H1 (cell line): ENCODE data around the gene ARID1B. TPM values are rescaled to one million over a fixed set of nuclear protein-coding genes. Genes with fewer than 3 reads are reported as not detected.

Experiments used
- CTCF ChIA-PET: fragments of 300-600 bp; sonication (Branson Sonifier 250); formaldehyde crosslinking; loops from one replicate; lab custom pipeline; 2021; ENCODE audit not compliant: partially characterized antibody; lab: Charles Lee
- POLR2A ChIA-PET: fragments of 300-600 bp; sonication (Branson Sonifier 250); formaldehyde crosslinking; loops from one replicate; lab custom pipeline; 2021; ENCODE audit warnings: inconsistent platforms; ENCODE audit not compliant: partially characterized antibody; lab: Charles Lee
- DNase-seq, 2 experiments: peaks; one replicate each; pipeline versions ENCODE4 v3.0.0 to v3.0.0-alpha.2; 2010 to 2022; ENCODE audit warnings: low spot score in 2 of 2, low read depth in 1 of 2, mixed read lengths in 1 of 2
- FAIRE-seq: peaks from 2 replicates; lab custom pipeline; 2011; peaks lifted over from hg19 to GRCh38; lab: Jason Lieb, UNC
- H2AFZ ChIP-seq: 2 replicates; pipeline ENCODE4 v1.8.1; 2012; ENCODE audit warnings: low read length, inconsistent platforms
- H2AK5ac ChIP-seq: 2 replicates; pipeline ENCODE4 v1.6.1; 2013; ENCODE audit warnings: low read depth, low read length
- H2BK120ac ChIP-seq: replicated peaks from 2 replicates; pipeline ENCODE3; 2013; ENCODE audit warnings: low read depth, low read length, inconsistent platforms
- H2BK12ac ChIP-seq: 2 replicates; pipeline ENCODE4 v1.6.1; 2013; ENCODE audit warnings: low read depth, low read length
- H2BK15ac ChIP-seq: 2 replicates; pipeline ENCODE4 v1.6.1; 2013; ENCODE audit warnings: low read length
- H2BK20ac ChIP-seq: 2 replicates; pipeline ENCODE4 v1.6.1; 2013; ENCODE audit warnings: low read length
- H2BK5ac ChIP-seq: 2 replicates; pipeline ENCODE4 v1.6.1; 2013; ENCODE audit warnings: low read depth, low read length
- H3K14ac ChIP-seq: 2 replicates; pipeline ENCODE4 v1.6.1; 2013; ENCODE audit warnings: inconsistent platforms; ENCODE audit not compliant: insufficient read length
- H3K18ac ChIP-seq: 2 replicates; pipeline ENCODE4 v1.6.1; 2013; ENCODE audit warnings: low read length; ENCODE audit errors: extremely low read depth
- H3K23ac ChIP-seq: 2 replicates; pipeline ENCODE4 v1.6.1; 2013; ENCODE audit warnings: inconsistent platforms; ENCODE audit not compliant: insufficient read length
- H3K23me2 ChIP-seq: 2 replicates; pipeline ENCODE4 v1.6.1; 2013; ENCODE audit warnings: low read depth, low read length
- H3K27ac ChIP-seq: 2 replicates; pipeline ENCODE4 v1.6.1; 2011; ENCODE audit warnings: low read depth, low read length, inconsistent platforms
- H3K27me3 ChIP-seq, 4 experiments: replicated peaks in 1 of 4; 1 replicate in 1 of 4; 2 replicates in 3 of 4; pipeline versions ENCODE4 v1.6.1 to v1.8.1; 2011 to 2013; ENCODE audit warnings: low read length in 3 of 4, mild to moderate bottlenecking in 3 of 4, inconsistent platforms in 2 of 4, mixed read lengths in 2 of 4, moderate library complexity in 1 of 4; ENCODE audit not compliant: control insufficient read depth in 3 of 4, insufficient read depth in 3 of 4; ENCODE audit errors: extremely low read depth in 1 of 4
- H3K36me3 ChIP-seq, 4 experiments: 2 replicates each; pipeline versions ENCODE4 v1.6.1 to v1.8.1; 2011 to 2013; ENCODE audit warnings: mild to moderate bottlenecking in 4 of 4, low read length in 3 of 4, moderate library complexity in 2 of 4, control low read depth in 1 of 4, inconsistent platforms in 1 of 4; ENCODE audit not compliant: insufficient read depth in 4 of 4, control insufficient read depth in 2 of 4
- H3K4ac ChIP-seq: replicated peaks from 2 replicates; pipeline ENCODE3; 2013; ENCODE audit warnings: low read length, low read depth, mixed read lengths, inconsistent platforms; ENCODE audit not compliant: insufficient read length
- H3K4me1 ChIP-seq, 4 experiments: replicated peaks in 1 of 4; 1 replicate in 1 of 4; 2 replicates in 3 of 4; pipeline versions ENCODE4 v1.6.1 to v1.8.1; 2011 to 2013; ENCODE audit warnings: low read length in 3 of 4, inconsistent platforms in 2 of 4, mixed read lengths in 1 of 4; ENCODE audit not compliant: insufficient read depth in 4 of 4, control insufficient read depth in 3 of 4
- H3K4me2 ChIP-seq, 2 experiments: 2 replicates each; pipeline versions ENCODE4 v1.6.1 to v1.8.1; 2011 to 2013; ENCODE audit warnings: low read depth in 2 of 2, low read length in 2 of 2, control low read depth in 1 of 2, inconsistent platforms in 1 of 2, mild to moderate bottlenecking in 1 of 2; ENCODE audit not compliant: insufficient read depth in 1 of 2
- H3K4me3 ChIP-seq, 4 experiments: fragments of 200-600, 300-600 bp in 1 of 4; sonication (generic), shearing (Covaris generic), sonication (Bioruptor Twin) in 1 of 4; 2 replicates each; pipeline versions ENCODE4 v1.5.1 to v1.8.1; 2011 to 2016; ENCODE audit warnings: low read length in 4 of 4, low read depth in 3 of 4, control low read depth in 2 of 4, inconsistent platforms in 2 of 4, mild to moderate bottlenecking in 2 of 4, mixed read lengths in 1 of 4, moderate library complexity in 1 of 4; ENCODE audit not compliant: insufficient read depth in 2 of 4; ENCODE audit errors: extremely low read depth in 1 of 4
- H3K56ac ChIP-seq: replicated peaks from 2 replicates; pipeline ENCODE3; 2013; ENCODE audit warnings: low read depth, mild to moderate bottlenecking, mixed read lengths, low read length, inconsistent platforms; ENCODE audit not compliant: insufficient read length
- H3K79me1 ChIP-seq: 2 replicates; pipeline ENCODE4 v1.6.1; 2013; ENCODE audit warnings: low read depth, low read length, control low read depth
- H3K79me2 ChIP-seq, 2 experiments: 2 replicates each; pipeline versions ENCODE4 v1.6.1 to v1.8.1; 2012 to 2013; ENCODE audit warnings: low read length in 2 of 2, mild to moderate bottlenecking in 2 of 2, inconsistent platforms in 1 of 2; ENCODE audit not compliant: insufficient read depth in 2 of 2, control insufficient read depth in 1 of 2
- H3K9ac ChIP-seq, 4 experiments: replicated peaks in 1 of 4; 1 replicate in 1 of 4; 2 replicates in 3 of 4; pipeline versions ENCODE4 v1.6.1 to v1.8.1; 2011 to 2013; ENCODE audit warnings: low read depth in 3 of 4, low read length in 3 of 4, control low read depth in 2 of 4, mild to moderate bottlenecking in 2 of 4, moderate library complexity in 2 of 4, inconsistent platforms in 1 of 4; ENCODE audit errors: extremely low read depth in 1 of 4
- H3K9me3 ChIP-seq, 2 experiments: 2 replicates each; pipeline versions ENCODE4 v1.6.1 to v1.8.1; 2012 to 2013; ENCODE audit warnings: mild to moderate bottlenecking in 2 of 2, moderate library complexity in 2 of 2, control low read depth in 1 of 2, inconsistent platforms in 1 of 2, low read depth in 1 of 2, low read length in 1 of 2, mixed read lengths in 1 of 2; ENCODE audit not compliant: insufficient read depth in 2 of 2
- H4K20me1 ChIP-seq, 2 experiments: replicated peaks in 1 of 2; 2 replicates each; pipeline versions ENCODE3 to v1.8.1; 2011 to 2013; ENCODE audit warnings: inconsistent platforms in 2 of 2, low read length in 2 of 2, mild to moderate bottlenecking in 1 of 2; ENCODE audit not compliant: insufficient read depth in 2 of 2, control insufficient read depth in 1 of 2
- H4K5ac ChIP-seq: 2 replicates; pipeline ENCODE4 v1.6.1; 2013; ENCODE audit warnings: low read length, low read depth, mixed read lengths, inconsistent platforms; ENCODE audit not compliant: insufficient read length
- H4K8ac ChIP-seq: 2 replicates; pipeline ENCODE4 v1.8.0; 2013; ENCODE audit warnings: mild to moderate bottlenecking, moderate library complexity, low read length, inconsistent platforms; ENCODE audit not compliant: insufficient read depth; ENCODE audit errors: extremely low read depth
- H4K91ac ChIP-seq: replicated peaks from 2 replicates; pipeline ENCODE3; 2013; ENCODE audit warnings: low read length, mixed read lengths, inconsistent platforms; ENCODE audit not compliant: insufficient read length
- BACH1 ChIP-seq: IDR thresholded peaks from 2 replicates; pipeline ENCODE4 v1.6.1; 2012; ENCODE audit warnings: low read length, improper control_type of control experiment
- BCL11A ChIP-seq, 2 experiments: IDR thresholded peaks; one replicate each; pipeline ENCODE4 v1.6.1; 2011; ENCODE audit warnings: low read depth in 2 of 2, low read length in 2 of 2, mild to moderate bottlenecking in 2 of 2
- CTBP2 ChIP-seq: IDR thresholded peaks from 2 replicates; pipeline ENCODE4 v1.7.0; 2011; ENCODE audit warnings: borderline replicate concordance, mild to moderate bottlenecking, moderate library complexity, mixed read lengths, low read length; ENCODE audit not compliant: insufficient read depth, insufficient read length
- EGR1 ChIP-seq: IDR thresholded peaks from 2 replicates; pipeline ENCODE4 v1.6.1; 2011; ENCODE audit warnings: low read depth, low read length, borderline replicate concordance
- GABPA ChIP-seq: IDR thresholded peaks from 2 replicates; pipeline ENCODE4 v1.6.1; 2011; ENCODE audit warnings: mild to moderate bottlenecking, low read length, moderate library complexity, borderline replicate concordance; ENCODE audit not compliant: insufficient read depth
- MAX ChIP-seq: IDR thresholded peaks from 2 replicates; pipeline ENCODE4 v1.6.1; 2012; ENCODE audit warnings: inconsistent platforms
- PHF8 ChIP-seq: fragments of 200-600 bp; sonication (generic); conservative IDR thresholded peaks from 2 replicates; pipeline ENCODE4 v1.7.1; 2012; ENCODE audit warnings: low read depth, mild to moderate bottlenecking, inconsistent platforms, low read length, moderate library complexity
- POLR2A ChIP-seq, 2 experiments: IDR thresholded peaks; 1 replicate in 1 of 2; 2 replicates in 1 of 2; pipeline ENCODE4 v1.6.1; 2011; ENCODE audit warnings: low read depth in 2 of 2, low read length in 2 of 2, mild to moderate bottlenecking in 2 of 2; ENCODE audit errors: control extremely low read depth in 1 of 2
- POLR2AphosphoS5 ChIP-seq: IDR thresholded peaks from 2 replicates; pipeline ENCODE4 v1.6.1; 2011; ENCODE audit warnings: low read depth, low read length
- RBBP5 ChIP-seq: IDR thresholded peaks from 2 replicates; pipeline ENCODE4 v1.7.1; 2012; ENCODE audit warnings: low read depth, mild to moderate bottlenecking, inconsistent platforms, low read length, moderate library complexity, borderline replicate concordance
- RNF2 ChIP-seq: fragments of 200-900, 300-1000 bp; sonication (generic); IDR thresholded peaks from 2 replicates; pipeline ENCODE4 v1.7.1; 2016; ENCODE audit warnings: borderline replicate concordance, low read depth, mild to moderate bottlenecking, antibody characterized with exemption, low read length; ENCODE audit not compliant: poor library complexity, severe bottlenecking; ENCODE audit errors: missing control alignments
- SIN3A ChIP-seq, 2 experiments: IDR thresholded peaks in 1 of 2; conservative IDR thresholded peaks in 1 of 2; 2 replicates each; pipeline ENCODE4 v1.6.1; 2011 to 2012; ENCODE audit warnings: low read length in 2 of 2, improper control_type of control experiment in 1 of 2, low read depth in 1 of 2, mild to moderate bottlenecking in 1 of 2
- SIRT6 ChIP-seq: IDR thresholded peaks from one replicate; pipeline ENCODE4 v1.7.1; 2012; ENCODE audit warnings: low read length, inconsistent platforms
- WGBS, 2 experiments: shearing (Covaris generic) in 1 of 2; methylation state at CpG; one replicate each; pipeline versions ENCODE4 v1.1.6 to v1.1.7; 2013 to 2015; ENCODE audit warnings: low lambda C conversion rate in 2 of 2, mixed read lengths in 2 of 2, inconsistent platforms in 1 of 2, low coverage in 1 of 2, missing lambda C conversion rate in 1 of 2; ENCODE audit not compliant: insufficient replicate concordance in 2 of 2, insufficient coverage in 1 of 2, insufficient read length in 1 of 2; ENCODE audit errors: extremely low coverage in 1 of 2, missing lambda C conversion rate in 1 of 2; 5-methylcytosine and 5-hydroxymethylcytosine counted together
- polyA plus RNA-seq, 7 experiments: library from polyadenylated mRNA; depleted of rRNA in 3 of 7; stranded (reverse) in 5 of 7; unstranded in 2 of 7; fragments of >200 nt in 5 of 7; fragments of 200-250 nt in 2 of 7; gene quantifications; 1 replicate in 5 of 7; 2 replicates in 1 of 7; 4 replicates in 1 of 7; pipeline versions ENCODE4 v1.2.1 to v1.2.3, GENCODE V29; 2011 to 2013; ENCODE audit warnings: missing spikeins in 2 of 7, mixed read lengths in 2 of 7
- total RNA-seq: library from RNA; stranded (reverse); fragmentation: NEBNext Ultra II Directional; extraction: Animal tissue kit (Norgen Biotek cat#: 25700); gene quantifications from 2 replicates; pipeline ENCODE4 v1.2.1, GENCODE V29; 2021

Gene ARID1B
- total and polyA plus RNA-seq, 2 of the 8 experiments (the other 6 are each of a cell fraction or from before 2014, with no cell fraction given): 24.3 to 70.3 TPM

GRCh38 chr6:157091243-157091642, 314.1 kb downstream of the ARID1B start:
- POLR2A ChIA-PET: interaction anchor here (1.5 to 2.5 kb wide), 4 partner anchors 11 to 312 kb away, joined by 5 to 15 read pairs (median 6); no protein-coding TSS in a partner anchor
- Histone ChIP-seq H3K36me3 (no peaks in the 10 kb centered on the region), H2BK20ac (no peak overlapping the region), H3K27me3 (no peaks in the 10 kb centered on the region), H4K8ac (no peak overlapping the region), H3K9ac (no peak overlapping the region), H2AK5ac (no peak overlapping the region), H3K4me1 (peaks cover 9 to 30% (median 26%) of the 10 kb centered on the region in 4 experiments), H3K18ac (no peak overlapping the region), H4K91ac (no peak overlapping the region), H2BK12ac (no peak overlapping the region; the same call in 1 of the 2 replicates), H3K79me1 (no peaks in the 10 kb centered on the region; the same call in 1 of the 2 replicates), H3K79me2 (peaks cover 0 to 10% of the 10 kb centered on the region in 2 experiments; a peak in 2 of 4 replicates), H4K5ac (no peak overlapping the region), H2AFZ (no peak overlapping the region), H2BK15ac (no peak overlapping the region), H2BK5ac (no peak overlapping the region), H2BK120ac (no peak overlapping the region), H4K20me1 (peaks cover 0 to 3% of the 10 kb centered on the region in 2 experiments), H3K56ac (no peak overlapping the region), H3K14ac (no peak overlapping the region), H3K4me2 (peak overlapping the region; percentile 25 to 63), H3K23ac (no peak overlapping the region), H3K4me3 (peak overlapping the region in 1 of 4 experiments; percentile 7; a peak in 1 of 8 replicates), H3K23me2 (no peaks in the 10 kb centered on the region), H3K9me3 (no peaks in the 10 kb centered on the region), H3K4ac (no peak overlapping the region), H3K27ac (no peak overlapping the region)
- CTCF ChIA-PET: interaction anchor here (0.7 to 3.7 kb wide), 12 partner anchors 9 to 91 kb away, joined by 3 to 15 read pairs (median 4); no protein-coding TSS in a partner anchor
- FAIRE-seq: no peak
- 72% methylated on average over 2 of the region's 2 CpGs; no CpG with 5 or more reads in 1 of the 2 experiments for WGBS, 2 experiments
- DNase-seq: no peak
- no peak for TF ChIP-seq SIN3A (conservative IDR thresholded peaks at IDR 0.05 in 1 of 2, IDR thresholded peaks at IDR 0.05 in 1 of 2; ENCODE audit: low read depth in 1 of 2, low read length in 2 of 2)
- TF ChIP-seq EGR1: no peak
- no peak for TF ChIP-seq CTBP2
- no peak for TF ChIP-seq RBBP5
- no peak for TF ChIP-seq BCL11A (IDR thresholded peaks at IDR 0.05; ENCODE audit: low read depth in 2 of 2, low read length in 2 of 2)
- no peak for TF ChIP-seq POLR2AphosphoS5
- no peak for TF ChIP-seq GABPA
- no peak for TF ChIP-seq POLR2A (IDR thresholded peaks at IDR 0.05; ENCODE audit: control extremely low read depth in 1 of 2, low read depth in 2 of 2, low read length in 2 of 2)
- TF ChIP-seq MAX: no peak
- TF ChIP-seq PHF8: no peak
- no peak for TF ChIP-seq BACH1
- TF ChIP-seq RNF2: no peak
- TF ChIP-seq SIRT6: no peak
